ENCODE results near the gene MLF2. TPM values are rescaled to one million over a fixed set of nuclear protein-coding genes. Genes with fewer than 3 reads are reported as not detected.

The MLF2 gene
- total and polyA plus RNA-seq, 2 of the 13 experiments (the other 11 are each of a cell fraction or from before 2014, with no cell fraction given), result 88.1 to 167 TPM

GRCh38 chr12:6775185-6776174, 22.5 kb upstream of the MLF2 start (continued):
- no peak for TF ChIP-seq IRF1 (CRISPR knock-in tag; IDR thresholded peaks at IDR 0.05; ENCODE audit: low read depth)
- TF ChIP-seq KAT8 (CRISPR knock-in tag; IDR thresholded peaks at IDR 0.05), result peak; percentile 73
- no peak for TF ChIP-seq EHMT2 (IDR thresholded peaks at IDR 0.05; ENCODE audit: borderline replicate concordance, low read depth, low read length)
- TF ChIP-seq SP4 (CRISPR knock-in tag; IDR thresholded peaks at IDR 0.05), result 0 out of 2 replicates have a peak, but pooled peaks have one; percentile 12
- no peak for TF ChIP-seq SMC3 (IDR thresholded peaks at IDR 0.05; ENCODE audit: low read length)
- TF ChIP-seq MED1 (CRISPR knock-in tag; IDR thresholded peaks at IDR 0.05), result peak; percentile 88
- TF ChIP-seq KDM3A (CRISPR knock-in tag; IDR thresholded peaks at IDR 0.05; ENCODE audit: low read depth), result no peak
- no peak for TF ChIP-seq NBN (conservative IDR thresholded peaks at IDR 0.05)
- TF ChIP-seq RAD21 (CRISPR knock-in tag; IDR thresholded peaks at IDR 0.05), result no peak
- no peak for TF ChIP-seq HNRNPUL1 (IDR thresholded peaks at IDR 0.05; ENCODE audit: low read depth, low read length)
- no peak for TF ChIP-seq ZNF280D (CRISPR knock-in tag; IDR thresholded peaks at IDR 0.05)
- peak; percentile 84 for TF ChIP-seq FOXP4 (CRISPR knock-in tag; IDR thresholded peaks at IDR 0.05)
- TF ChIP-seq ZGPAT (CRISPR knock-in tag; IDR thresholded peaks at IDR 0.05), result peak; percentile 78
- 0 out of 2 replicates have a peak, but pooled peaks have one; percentile 39 for TF ChIP-seq ZNF777 (CRISPR knock-in tag; IDR thresholded peaks at IDR 0.05)
- no peak for TF ChIP-seq ZNF326 (CRISPR knock-in tag; IDR thresholded peaks at IDR 0.05; ENCODE audit: borderline replicate concordance)
- peak; percentile 40; the same call in 1 of the 2 replicates for TF ChIP-seq ZNF556 (CRISPR knock-in tag; IDR thresholded peaks at IDR 0.05; ENCODE audit: borderline replicate concordance)
